NCI-H1930 (cell line): ENCODE results near the gene IDI2.
"Not testable (repeated sequence)": the region's sequence is repeated elsewhere in the genome, so short reads cannot be mapped to it uniquely, and the experiment has no call there.

Source experiments
- DNase-seq, 2 experiments: peaks; one replicate each; lab custom pipeline; 2025; lab: John Stamatoyannopoulos, UW

Gene IDI2

GRCh38 chr10:1025683-1026082 is at the start of gene IDI2:
TSS of gene IDI2 (minus strand) at chr10:1025859. CDS start at chr10:1024723, 1,136 bp downstream.
- DNase-seq: no peak

- no peak for DNase-seq
Measured at GRCh38 chr10:1074748-1075308, 49.2 kb upstream of the IDI2 start.

- DNase-seq: no peak
Measured at GRCh38 chr10:1074052-1074747, 48.5 kb upstream of the IDI2 start.

- no peak for DNase-seq
Measured at GRCh38 chr10:1070919-1071318, 45.3 kb upstream of the IDI2 start.

- no peak for DNase-seq
Measured at GRCh38 chr10:1068380-1069361, 43.0 kb upstream of the IDI2 start.

GRCh38 chr10:1066734-1067133 is 41.1 kb upstream of the IDI2 start:
- DNase-seq: not testable (repeated sequence)

- DNase-seq: no peak
Measured at GRCh38 chr10:1064964-1065247, 39.2 kb upstream of the IDI2 start.

GRCh38 chr10:1063232-1063865 is 37.7 kb upstream of the IDI2 start:
- DNase-seq: no peak

GRCh38 chr10:1061930-1062774 is 36.5 kb upstream of the IDI2 start:
- DNase-seq: no peak

- no peak for DNase-seq
Measured at GRCh38 chr10:1059902-1060301, 34.2 kb upstream of the IDI2 start.

GRCh38 chr10:1058017-1058416 is 32.4 kb upstream of the IDI2 start:
- no peak for DNase-seq

GRCh38 chr10:1057106-1057657 is 31.5 kb upstream of the IDI2 start:
- DNase-seq: no peak

GRCh38 chr10:1056326-1057105 is 30.9 kb upstream of the IDI2 start, which contains the start of gene WDR37:
TSS of gene WDR37 (plus strand) at chr10:1056385. CDS start at chr10:1072156, 15,771 bp downstream.
- DNase-seq: peak; percentile 11 to 32

GRCh38 chr10:1054684-1055083 is 29.0 kb upstream of the IDI2 start:
- DNase-seq: no peak

GRCh38 chr10:1050554-1050953 is 24.9 kb upstream of the IDI2 start:
- no peak for DNase-seq

GRCh38 chr10:1050145-1050544 is 24.5 kb upstream of the IDI2 start:
- DNase-seq: no peak

- no peak for DNase-seq
Measured at GRCh38 chr10:1049425-1049958, 23.8 kb upstream of the IDI2 start.

- DNase-seq: peak; percentile 81 to 88
Measured at GRCh38 chr10:1048732-1049424, 23.2 kb upstream of the IDI2 start, which contains the start of gene IDI1. TSS of gene IDI1 (minus strand) at chr10:1049119. CDS start at chr10:1049003, 116 bp downstream.

- DNase-seq: no peak
Measured at GRCh38 chr10:1048349-1048731, 22.7 kb upstream of the IDI2 start.
